GM23338 (cell line): ENCODE measurements around the gene AP3B2.

Source experiments
- CTCF ChIP-seq, 2 experiments: fragments of 200-600 bp in 1 of 2; sonication (generic) in 1 of 2; conservative IDR thresholded peaks; 2 replicates each; pipeline versions ENCODE4 v1.5.1 to v1.6.1; 2016 to 2017; ENCODE audit warnings: antibody characterized with exemption in 2 of 2, low read depth in 2 of 2, mild to moderate bottlenecking in 2 of 2, moderate library complexity in 1 of 2
- EZH2 ChIP-seq: fragments of 200-600 bp; sonication (generic); IDR thresholded peaks from one replicate; pipeline ENCODE4 v1.8.0; 2017; ENCODE audit warnings: antibody characterized with exemption, mild to moderate bottlenecking, low read depth; ENCODE audit not compliant: unreplicated experiment

- TF ChIP-seq CTCF (conservative IDR thresholded peaks at IDR 0.05; ENCODE audit: low read depth in 2 of 2) (no peak), EZH2 (peak; percentile 32)
These were observed 63.2 kb downstream of the AP3B2 start for GRCh38 chr15:82646250-82647044.
